Measurements from ENCODE around the gene SLC35F3.

Gene SLC35F3

GRCh38 chr1:234371414-234371813, 466.9 kb downstream of the SLC35F3 start:
- Histone ChIP-seq H3K9me3 (ENCODE audit: control insufficient read depth, low read depth, low read length) (no peaks in the 10 kb centered on the region), H3K4me1 (ENCODE audit: control insufficient read depth, low read depth, low read length) (peaks cover 4% of the 10 kb centered on the region), H3K9ac (ENCODE audit: low read length) (no peak overlapping the region)

GRCh38 chr1:234372011-234372757, 467.7 kb downstream of the SLC35F3 start:
- Histone ChIP-seq H3K9me3 (ENCODE audit: control insufficient read depth, low read depth, low read length) (no peaks in the 10 kb centered on the region), H3K9ac (ENCODE audit: low read length) (peak overlapping the region; percentile 90), H3K27ac (ENCODE audit: low read length) (no peak overlapping the region), H3K36me3 (ENCODE audit: control insufficient read depth, low read depth, low read length) (peaks cover 15% of the 10 kb centered on the region), H3K27me3 (ENCODE audit: control insufficient read depth, insufficient read depth, low read length) (peaks cover 6% of the 10 kb centered on the region), H3K4me1 (ENCODE audit: control insufficient read depth, low read depth, low read length) (peaks cover 4% of the 10 kb centered on the region), H3K4me3 (ENCODE audit: low read length) (peak overlapping the region; percentile 100)

More at GRCh38 chr1:234371414-234371813, 466.9 kb downstream of the SLC35F3 start:
- peaks cover 6% of the 10 kb centered on the region for H3K27me3 ChIP-seq (ENCODE audit: control insufficient read depth, insufficient read depth, low read length)
- H3K27ac ChIP-seq (ENCODE audit: low read length), result no peak overlapping the region
- H3K36me3 ChIP-seq (ENCODE audit: control insufficient read depth, low read depth, low read length), result peaks cover 12% of the 10 kb centered on the region
- H3K4me3 ChIP-seq (ENCODE audit: low read length), result no peak overlapping the region

GRCh38 chr1:234373064-234373958, 468.8 kb downstream of the SLC35F3 start, which contains the start of gene COA6:
Gene COA6 (plus strand): TSS chr1:234373456. CDS start chr1:234373467, 11 bp downstream.
- H3K9me3 ChIP-seq (ENCODE audit: control insufficient read depth, low read depth, low read length), result no peaks in the 10 kb centered on the region
- H3K36me3 ChIP-seq (ENCODE audit: control insufficient read depth, low read depth, low read length), result peaks cover 26% of the 10 kb centered on the region
- H3K9ac ChIP-seq (ENCODE audit: low read length), result peak within 1 kb of the TSS; percentile 90
- peaks cover 4% of the 10 kb centered on the region for H3K4me1 ChIP-seq (ENCODE audit: control insufficient read depth, low read depth, low read length)
- H3K27me3 ChIP-seq (ENCODE audit: control insufficient read depth, insufficient read depth, low read length), result peaks cover 5% of the 10 kb centered on the region
- peak within 1 kb of the TSS; percentile 100 for H3K4me3 ChIP-seq (ENCODE audit: low read length)
- peak within 1 kb of the TSS; percentile 84 for H3K27ac ChIP-seq (ENCODE audit: low read length)

GRCh38 chr1:234373959-234374254, 469.4 kb downstream of the SLC35F3 start:
- peak overlapping the region; percentile 90 for H3K9ac ChIP-seq (ENCODE audit: low read length)
- H3K9me3 ChIP-seq (ENCODE audit: control insufficient read depth, low read depth, low read length), result no peaks in the 10 kb centered on the region
- no peak overlapping the region for H3K27ac ChIP-seq (ENCODE audit: low read length)
- peaks cover 4% of the 10 kb centered on the region for H3K4me1 ChIP-seq (ENCODE audit: control insufficient read depth, low read depth, low read length)
- H3K36me3 ChIP-seq (ENCODE audit: control insufficient read depth, low read depth, low read length), result peaks cover 29% of the 10 kb centered on the region
- peaks cover 3% of the 10 kb centered on the region for H3K27me3 ChIP-seq (ENCODE audit: control insufficient read depth, insufficient read depth, low read length)
- H3K4me3 ChIP-seq (ENCODE audit: low read length), result peak overlapping the region; percentile 100
